H1 (cell line): ENCODE measurements around the gene MYO9A. TPM values are rescaled to one million over a fixed set of nuclear protein-coding genes. Genes with fewer than 3 reads are reported as not detected.

Experiments used
- polyA plus RNA-seq, 7 experiments: library from polyadenylated mRNA; depleted of rRNA in 3 of 7; stranded (reverse) in 5 of 7; unstranded in 2 of 7; fragments of >200 nt in 5 of 7; fragments of 200-250 nt in 2 of 7; gene quantifications; 1 replicate in 5 of 7; 2 replicates in 1 of 7; 4 replicates in 1 of 7; pipeline versions ENCODE4 v1.2.1 to v1.2.3, GENCODE V29; 2011 to 2013; ENCODE audit warnings: missing spikeins in 2 of 7, mixed read lengths in 2 of 7
- small RNA-seq: library from polyadenylated mRNA; stranded (forward); fragments of <200 nt; extraction: miRNeasy Mini kit (QIAGEN cat#:217004); gene quantifications from one replicate; pipeline ENCODE3, GENCODE V24; 2013; ENCODE audit not compliant: insufficient read depth
- total RNA-seq: library from RNA; stranded (reverse); fragmentation: NEBNext Ultra II Directional; extraction: Animal tissue kit (Norgen Biotek cat#: 25700); gene quantifications from 2 replicates; pipeline ENCODE4 v1.2.1, GENCODE V29; 2021

The MYO9A gene
- total and polyA plus RNA-seq, 2 of the 8 experiments (the other 6 are each of a cell fraction or from before 2014, with no cell fraction given) = 3.9 to 26.0 TPM

Small RNA genes within 50 kb of the gene (small RNA-seq; reads per million reads assigned to genes)
- gene RNA5SP399 (not detected), gene RNU2-65P (not detected)

Other genes with a start within 250 kb of the MYO9A start
- gene SENP8, start 253 bp upstream of the MYO9A start, total RNA-seq = 3.6 and 6.0 TPM in 2 replicates
- gene SENP8, start 253 bp upstream of the MYO9A start, polyA plus RNA-seq (2011; rRNA removed) = 2.2 and 4.1 TPM in 2 replicates
- 0.36 and 1.5 TPM in 2 replicates for gene GRAMD2A, start 79.6 kb upstream of the MYO9A start, total RNA-seq
- 0.57 and 0.66 TPM in 2 replicates for gene GRAMD2A, start 79.6 kb upstream of the MYO9A start, polyA plus RNA-seq (2011; rRNA removed)
- 761 and 780 TPM in 2 replicates for gene PKM, start 113.0 kb upstream of the MYO9A start, total RNA-seq
- 856 and 1,089 TPM in 2 replicates for gene PKM, start 113.0 kb upstream of the MYO9A start, polyA plus RNA-seq (2011; rRNA removed)
- 33.0 and 39.8 TPM in 2 replicates for gene PARP6, start 154.4 kb upstream of the MYO9A start, total RNA-seq
- 44.8 and 45.3 TPM in 2 replicates for gene PARP6, start 154.4 kb upstream of the MYO9A start, polyA plus RNA-seq (2011; rRNA removed)
- 0.19 TPM in 1 of 2 replicates, not detected in the other for gene CELF6, start 202.0 kb upstream of the MYO9A start, total RNA-seq
- gene CELF6, start 202.0 kb upstream of the MYO9A start, polyA plus RNA-seq (2011; rRNA removed) = 0.05 and 0.09 TPM in 2 replicates